Muscle of arm (tissue), 12 donors: ENCODE results near the gene GDF9. TPM values are rescaled to one million over a fixed set of nuclear protein-coding genes. Genes with fewer than 3 reads are reported as not detected.

Source experiments
- DNase-seq: peaks from one replicate; pipeline ENCODE4 v3.0.0-alpha.2; 2013
- polyA plus RNA-seq, 12 donors: library from polyadenylated mRNA; unstranded; fragments of 120-200 nt; gene quantifications; one replicate each; pipeline ENCODE4 v1.2.1, GENCODE V29; 2013; ENCODE audit not compliant: insufficient read length in 12 of 12

Gene GDF9
- polyA plus RNA-seq, 12 donors: 0.34 to 1.4 (median 0.87) TPM; not detected in 2

GRCh38 chr5:132838516-132839282 is 27.6 kb downstream of the GDF9 start:
- no peak for DNase-seq

GRCh38 chr5:132837868-132838267 is 28.4 kb downstream of the GDF9 start:
- no peak for DNase-seq

DNA sequence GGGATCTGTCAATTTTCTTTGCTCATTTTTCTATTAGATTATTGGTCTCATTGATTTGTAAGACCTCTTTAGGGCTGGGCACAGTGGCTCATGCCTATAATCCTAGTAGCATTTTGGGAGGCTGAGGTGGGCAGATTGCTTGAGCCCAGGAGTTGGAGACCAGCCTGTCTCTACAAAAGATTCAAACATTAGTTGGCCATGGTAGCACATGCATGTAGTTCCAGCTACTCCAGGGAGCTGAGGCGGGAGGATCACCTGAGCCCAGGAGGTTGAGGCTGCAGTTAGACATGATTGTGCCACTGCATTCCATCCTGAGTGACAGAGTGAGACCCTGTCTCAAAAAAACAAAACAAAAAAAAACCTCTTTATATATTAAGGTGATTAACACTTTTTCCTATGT is 29.4 kb downstream of the GDF9 start:
- DNase-seq: no peak

DNA sequence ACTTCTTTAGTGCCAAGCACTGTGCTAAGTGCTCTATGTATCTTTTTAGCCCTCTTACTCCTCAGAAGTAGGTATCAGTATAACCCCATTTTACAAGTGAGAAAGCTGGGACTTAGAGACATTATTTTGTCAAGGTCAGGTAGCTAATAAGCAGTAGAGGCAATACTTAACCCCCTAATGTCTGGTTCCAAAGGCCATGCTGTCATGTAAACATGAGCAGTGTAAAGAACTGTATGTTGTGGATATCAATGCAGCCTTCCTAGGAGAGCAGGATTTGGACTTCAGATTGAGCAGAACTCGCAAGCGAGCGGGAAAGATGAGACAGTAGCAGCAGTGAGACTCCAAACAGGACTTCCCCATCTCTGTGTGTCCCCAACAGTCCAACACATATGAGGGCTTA is 32.2 kb downstream of the GDF9 start:
- DNase-seq: no peak

DNA sequence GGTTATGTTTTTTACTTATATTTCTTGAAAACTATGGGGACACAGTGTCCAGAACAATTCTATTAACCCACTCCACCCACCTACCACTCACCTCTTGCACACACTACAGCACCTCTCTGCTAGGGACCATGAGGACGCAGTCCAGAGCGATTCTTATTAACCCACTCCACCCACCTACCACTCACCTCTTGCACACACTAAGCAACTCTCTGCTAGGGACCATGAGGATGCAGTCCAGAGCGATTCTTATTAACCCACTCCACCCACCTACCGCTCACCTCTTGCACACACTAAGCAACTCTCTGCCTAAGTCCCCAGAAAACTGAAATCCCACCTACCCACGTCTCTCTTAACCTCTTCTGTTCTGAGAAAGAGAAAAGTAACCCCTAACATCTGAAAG is 33.7 kb downstream of the GDF9 start:
- DNase-seq: no peak

DNA sequence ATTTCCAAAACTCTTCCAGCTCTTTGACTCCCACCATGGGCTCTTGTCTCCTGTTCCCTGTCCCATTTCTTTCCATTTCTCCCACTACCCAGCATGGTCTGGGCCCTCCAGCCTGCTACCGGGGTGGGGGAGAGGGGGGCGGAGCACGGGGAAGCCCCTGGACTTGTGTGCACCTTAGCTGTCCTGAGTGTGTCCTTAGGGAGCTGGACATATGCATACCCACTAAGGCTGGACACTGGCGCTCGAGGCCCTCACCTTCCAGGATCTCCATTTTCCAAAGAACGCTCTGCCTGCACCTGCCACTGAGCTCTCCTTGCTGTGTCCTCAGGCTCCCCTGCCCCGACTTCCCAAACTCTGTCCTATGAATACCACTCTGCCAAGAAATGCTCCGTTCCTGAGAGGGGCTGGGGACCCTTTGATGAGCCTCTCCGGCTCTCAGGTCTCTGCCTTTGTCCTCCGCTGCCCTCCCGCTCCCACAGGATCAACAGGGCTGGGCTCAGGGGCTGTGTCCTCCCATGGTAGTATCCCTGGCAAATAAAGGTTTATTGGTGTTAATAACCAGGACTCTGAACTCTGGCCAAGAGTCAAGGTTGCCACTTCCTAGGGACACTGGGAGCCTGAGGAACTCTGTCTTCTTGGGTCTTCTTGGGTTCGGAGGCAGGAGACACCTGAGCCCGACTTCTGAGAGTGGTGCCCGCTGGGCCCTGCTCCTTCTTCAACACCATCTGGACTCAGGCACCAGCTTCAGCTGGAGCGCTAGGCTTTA is 35.0 kb downstream of the GDF9 start:
- no peak for DNase-seq

DNA sequence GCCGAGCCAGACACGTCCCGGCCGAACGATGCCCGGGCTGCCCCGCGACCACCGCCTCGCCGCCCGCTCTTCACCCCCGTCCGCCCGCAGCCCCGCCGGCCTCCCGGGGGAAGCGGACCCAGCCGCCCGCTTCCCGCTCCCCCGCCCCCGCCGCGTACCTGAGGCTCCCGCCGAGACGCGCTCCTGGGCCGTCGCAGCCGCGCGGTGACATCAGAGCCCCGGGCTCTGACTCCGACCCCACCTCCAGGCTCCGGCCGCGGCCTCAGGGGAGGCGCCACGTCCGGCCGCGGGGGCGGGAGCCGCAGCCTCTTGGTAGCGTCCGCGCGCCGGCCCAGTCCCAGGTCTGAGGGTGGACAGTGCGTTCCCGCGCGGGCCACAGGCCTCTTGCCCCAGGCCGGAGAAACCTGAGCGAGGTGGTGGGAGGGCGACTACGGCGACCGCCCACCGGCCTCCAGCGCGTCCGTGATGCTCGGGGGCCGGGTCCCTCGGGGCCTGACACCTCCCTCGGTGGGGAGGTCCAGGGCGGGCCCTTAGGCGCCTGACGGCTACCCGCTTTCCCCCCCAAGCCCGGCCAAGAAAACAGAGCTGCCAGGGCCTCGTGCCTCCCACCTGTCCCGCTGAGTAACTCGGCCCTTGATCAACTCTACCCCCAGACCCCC is 35.7 kb downstream of the GDF9 start, which contains the start of gene SHROOM1:
TSS of gene SHROOM1 (minus strand) at position 212 of the 659 bp plus-strand sequence. CDS start 4,507 bp downstream, outside the sequence.
- no peak for DNase-seq

DNA sequence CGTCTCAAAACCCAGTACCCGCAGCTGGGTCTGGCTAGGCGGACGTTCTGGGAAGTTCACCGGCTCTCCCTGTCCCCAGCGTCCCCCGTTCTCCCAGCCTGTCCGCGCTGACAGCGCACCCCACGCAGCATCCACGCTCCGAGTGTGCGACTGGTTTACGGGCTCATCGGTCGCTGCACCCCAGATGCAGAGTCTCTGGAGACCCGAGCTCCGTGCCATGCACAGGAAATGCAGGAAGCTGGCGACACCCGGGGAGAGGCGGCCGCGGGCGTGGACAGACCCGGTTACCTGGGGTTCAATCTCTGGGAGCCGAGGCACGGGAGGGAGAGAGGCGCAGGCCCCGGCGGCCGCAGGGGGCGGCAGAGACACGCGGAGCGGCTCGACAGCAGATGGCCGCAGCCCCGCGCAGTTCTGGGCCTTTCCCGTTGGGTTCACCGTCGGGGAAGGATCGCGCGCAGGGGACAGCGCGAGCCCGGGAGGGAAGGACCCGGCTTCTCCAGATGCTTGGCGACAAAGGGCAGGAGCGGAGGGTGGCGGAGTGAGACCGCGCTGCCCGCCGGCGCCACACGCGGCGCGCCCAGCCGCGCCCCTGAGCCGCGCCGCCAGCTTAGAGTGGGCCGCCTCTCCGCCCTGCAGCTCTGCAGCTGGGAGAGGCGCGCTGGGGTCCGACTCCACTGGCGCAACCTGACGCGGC is 36.4 kb downstream of the GDF9 start:
- DNase-seq: peak; percentile 75

GRCh38 chr5:132828846-132829494 is 37.3 kb downstream of the GDF9 start:
- DNase-seq: no peak

DNA sequence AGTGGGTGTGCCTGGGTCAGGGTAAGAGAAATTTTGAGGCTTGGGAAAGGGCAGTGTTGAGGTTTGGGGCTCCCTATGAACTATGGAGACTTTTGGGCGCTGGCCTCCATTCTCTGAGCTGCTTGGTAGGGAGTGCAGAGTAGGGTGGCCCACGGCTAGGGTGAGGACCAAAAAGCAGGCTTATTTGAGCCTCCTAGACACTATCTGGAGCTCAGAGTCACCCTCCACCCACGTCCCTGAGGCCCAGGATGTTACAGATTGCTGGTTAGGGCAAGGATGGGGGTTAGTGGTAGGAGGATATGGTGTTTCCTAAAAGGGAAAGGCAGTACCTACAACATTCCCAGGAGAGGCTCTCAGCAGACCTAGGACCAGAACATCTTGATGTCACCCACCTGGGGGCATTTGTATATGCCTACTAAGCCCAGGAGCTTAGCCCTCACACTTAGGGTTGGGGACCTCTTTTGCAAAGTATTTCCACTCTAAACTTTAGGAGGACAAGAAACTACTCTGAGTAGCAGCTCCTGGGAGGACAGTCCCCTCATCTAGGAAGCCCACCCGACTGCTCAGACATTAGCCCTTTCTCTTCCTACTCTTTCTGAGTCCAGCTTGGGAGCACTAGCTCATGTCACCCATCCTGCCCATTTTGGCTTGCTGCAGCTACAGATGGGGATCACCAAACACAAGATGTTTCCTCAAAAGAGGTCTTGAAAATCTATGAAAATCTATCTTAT is 38.2 kb downstream of the GDF9 start:
- DNase-seq: no peak

DNA sequence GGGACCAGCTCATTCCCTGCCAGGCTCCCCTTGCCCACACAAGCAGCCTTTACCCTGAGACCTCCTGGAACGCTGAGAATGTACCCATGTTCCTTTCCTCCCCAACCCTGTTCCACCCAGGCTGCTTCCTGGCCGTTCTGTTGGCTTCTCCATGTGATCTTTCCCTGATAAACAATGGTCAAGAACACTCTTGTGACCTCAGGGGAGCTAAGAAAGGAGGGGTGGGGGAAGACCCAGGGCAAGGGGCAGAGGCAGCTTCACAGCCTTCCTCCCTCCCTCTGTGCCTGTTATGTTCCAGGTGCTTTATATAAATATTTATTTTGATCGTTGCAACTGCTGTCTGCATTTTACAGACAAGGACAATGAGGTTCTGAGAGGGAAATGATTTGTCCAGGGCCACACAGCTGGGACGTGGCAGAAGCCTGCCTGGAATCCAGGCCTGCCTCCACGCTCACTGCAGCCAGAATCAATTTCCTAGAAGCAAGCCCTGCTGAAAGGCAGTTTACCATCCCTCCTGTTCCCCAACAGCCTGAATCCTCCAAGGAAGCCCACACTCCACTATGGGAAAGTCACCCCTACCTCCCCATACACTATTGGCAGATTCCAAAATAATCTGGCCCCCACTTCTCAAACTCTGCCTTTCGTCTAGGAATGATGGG is 39.7 kb downstream of the GDF9 start:
- DNase-seq: no peak

DNA sequence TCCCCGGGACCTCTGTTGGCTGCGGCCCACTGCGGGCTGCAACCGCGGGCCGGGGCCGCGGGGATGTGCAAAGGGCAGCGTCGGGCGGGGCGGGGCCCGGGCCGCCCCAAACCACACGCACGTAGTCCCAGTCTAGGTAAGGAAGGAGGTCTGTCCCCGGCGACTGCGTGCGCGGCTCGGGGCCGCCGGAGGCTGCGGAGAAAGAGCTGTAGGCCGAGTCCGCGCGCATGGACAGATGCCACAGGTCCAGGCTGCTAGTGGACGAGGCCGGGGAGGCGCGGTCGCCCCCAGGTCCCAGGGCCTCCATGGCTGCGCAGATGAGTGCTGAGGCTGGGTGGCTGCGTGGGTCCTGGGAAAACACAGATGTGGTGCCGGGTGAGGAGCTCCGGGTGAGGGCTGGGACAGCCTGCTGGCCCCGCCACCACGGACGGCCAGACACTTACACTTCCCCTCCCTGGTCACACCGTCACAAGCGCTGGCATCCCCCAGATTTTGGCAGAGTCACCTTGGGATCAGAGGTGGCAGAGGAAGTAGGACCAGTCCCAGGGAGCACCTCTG is 40.4 kb downstream of the GDF9 start:
- no peak for DNase-seq

DNA sequence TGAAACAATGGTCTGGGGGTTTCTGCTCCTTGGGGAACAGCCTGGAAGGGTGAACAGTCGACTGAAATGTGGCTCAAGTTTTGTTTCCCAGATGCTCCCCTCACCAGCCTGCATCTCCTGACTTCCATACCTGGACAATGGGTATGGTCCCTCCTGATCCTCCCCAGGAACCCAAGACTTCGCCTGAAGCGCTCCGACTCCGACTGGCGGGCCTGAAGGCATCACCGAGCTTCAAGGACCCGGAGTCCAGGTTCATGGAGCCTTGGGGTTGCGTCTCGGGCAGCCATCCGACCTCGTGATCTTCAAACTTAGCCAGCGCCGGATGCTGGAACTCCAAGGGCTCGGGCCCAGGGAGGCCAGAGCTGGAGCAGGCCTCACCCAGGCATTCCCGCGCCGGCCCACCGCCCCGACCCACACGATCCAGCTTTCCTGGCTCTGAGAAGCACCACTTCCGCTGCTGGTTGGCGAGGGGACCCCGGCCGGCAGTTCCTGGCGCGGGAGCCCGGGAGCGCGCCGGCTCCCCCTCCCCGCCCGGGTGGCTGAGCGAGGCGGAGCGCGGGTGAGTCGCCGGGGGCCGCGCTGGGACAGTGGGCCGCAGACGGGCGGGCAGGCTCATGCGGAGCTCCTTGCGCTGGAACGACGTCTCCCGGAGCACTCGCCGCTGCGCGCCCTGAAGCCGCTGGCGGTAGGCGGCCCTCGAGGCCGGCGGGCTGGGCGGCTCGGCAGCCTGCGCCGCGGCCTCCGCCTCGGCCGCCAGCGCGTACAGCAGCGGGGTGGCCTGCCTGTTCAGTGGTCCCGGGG is 41.0 kb downstream of the GDF9 start:
- no peak for DNase-seq

DNA sequence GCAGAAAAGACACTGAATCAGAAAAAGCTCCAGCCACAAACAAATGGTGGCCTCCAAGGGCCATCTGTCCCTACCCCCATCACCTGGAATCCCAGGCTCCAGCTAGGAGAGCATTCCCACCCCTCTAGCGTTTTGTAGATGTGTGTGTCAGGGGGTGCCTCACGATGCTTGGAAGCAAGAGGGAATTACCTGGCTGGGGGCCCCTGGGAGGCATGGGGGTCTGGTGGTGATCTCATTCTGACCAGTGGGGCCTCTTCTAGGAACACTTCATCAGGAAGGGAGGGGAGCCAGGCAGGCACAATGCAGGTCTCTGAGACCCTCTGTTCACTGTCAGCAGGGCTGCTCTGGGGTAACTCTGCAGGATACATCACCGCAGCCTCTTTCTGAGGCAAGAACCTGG is 41.8 kb downstream of the GDF9 start:
- DNase-seq: no peak

- no peak for DNase-seq
Measured at GRCh38 chr5:132823481-132824050, 42.7 kb downstream of the GDF9 start.

DNA sequence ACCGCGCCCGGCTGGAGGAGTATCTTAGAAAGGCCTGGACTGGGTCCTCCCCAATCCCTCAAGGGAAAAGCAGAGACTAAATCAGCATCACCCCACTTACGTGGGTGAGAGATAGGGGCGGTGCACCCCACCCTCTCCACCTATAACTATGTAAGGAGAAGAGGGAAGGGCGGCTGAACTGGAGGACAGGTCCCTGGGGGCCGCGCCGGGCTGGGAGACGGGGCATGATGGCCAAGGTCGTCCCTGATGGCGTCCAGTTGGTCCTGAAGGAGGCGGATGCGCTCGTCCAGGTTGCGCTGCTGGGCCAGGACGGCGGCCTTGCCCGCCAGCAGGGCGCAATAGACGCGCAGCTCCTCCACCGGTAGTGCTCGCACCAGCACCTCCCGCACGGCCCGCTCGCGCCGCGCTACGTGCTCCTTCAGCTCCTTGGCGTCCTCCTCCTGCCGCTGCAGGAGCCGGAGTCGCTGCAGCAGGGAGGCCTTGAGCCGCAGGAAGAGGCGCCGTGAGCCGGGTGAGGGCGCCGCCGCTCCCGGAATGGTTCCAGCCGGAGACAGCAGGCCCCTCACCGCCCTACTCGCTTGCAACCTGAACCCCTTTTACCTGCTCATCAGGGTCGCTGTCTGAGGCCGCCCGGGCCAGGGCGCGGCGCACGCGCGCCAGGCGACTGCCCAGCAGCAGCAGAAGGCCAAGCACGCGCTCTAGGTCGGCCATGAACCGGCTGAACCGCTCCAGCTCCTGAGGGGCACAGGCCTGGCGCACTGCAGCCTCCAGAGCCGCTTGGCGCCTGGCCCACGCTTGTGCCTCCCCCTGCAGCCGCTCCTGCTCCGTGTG is 43.4 kb downstream of the GDF9 start:
- DNase-seq: peak; percentile 42

DNA sequence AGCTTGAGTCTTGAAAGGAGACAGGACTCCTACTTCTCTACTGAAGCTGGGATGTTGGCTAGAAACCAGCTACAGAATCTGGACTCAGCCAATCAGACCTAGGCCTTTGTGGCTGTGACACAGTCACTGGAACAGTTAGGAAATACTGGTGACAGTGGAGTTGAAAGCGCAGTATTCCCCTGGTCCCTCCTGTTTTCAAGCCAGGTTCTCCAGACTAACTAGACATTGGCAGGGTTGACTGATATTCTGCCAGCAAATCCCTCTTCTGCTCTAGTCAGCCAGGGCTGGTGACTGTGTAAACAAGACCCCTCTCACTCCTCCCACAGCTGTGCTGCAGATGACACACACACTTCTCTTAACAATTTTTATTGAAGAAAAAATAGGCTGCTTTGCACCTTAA is 44.5 kb downstream of the GDF9 start:
- DNase-seq: no peak

DNA sequence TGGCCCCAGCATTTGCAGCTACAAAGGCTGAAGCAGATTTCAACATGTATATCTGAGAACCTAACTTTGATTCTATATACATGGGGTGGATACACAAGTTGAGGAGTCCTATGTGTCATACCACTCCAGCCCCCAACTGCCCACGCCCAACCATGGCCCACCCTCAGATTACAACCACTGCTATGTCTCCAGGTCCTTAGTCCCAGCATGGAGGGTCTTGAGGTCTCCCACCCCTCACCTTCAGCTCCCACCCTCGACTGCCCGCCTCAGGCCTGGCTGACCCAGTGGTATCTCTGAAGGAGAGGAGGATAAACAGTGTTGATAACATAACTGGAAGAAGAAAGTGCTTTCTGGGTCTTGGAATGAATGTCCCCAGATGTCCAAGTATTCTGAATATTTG is 44.9 kb downstream of the GDF9 start:
- DNase-seq: no peak
